WTC11 (cell line): ENCODE results near the gene CBY3.
"Not testable (repeated sequence)": the region's sequence is repeated elsewhere in the genome, so short reads cannot be mapped to it uniquely, and the experiment has no call there.

Experiments
- CTCF ChIP-seq: fragments of 200-600 bp; IDR thresholded peaks from 2 replicates; pipeline ENCODE4 v1.8.0; 2022; ENCODE audit warnings: antibody characterized with exemption
- IRF2 ChIP-seq: sonication (generic); formaldehyde crosslinking; IDR thresholded peaks from 2 replicates; pipeline ENCODE4 v1.8.0; 2022; ENCODE audit warnings: low read depth, missing genetic modification reagents, borderline replicate concordance
- JUN ChIP-seq: sonication (generic); formaldehyde crosslinking; IDR thresholded peaks from 2 replicates; pipeline ENCODE4 v1.8.0; 2023; ENCODE audit warnings: mild to moderate bottlenecking, missing genetic modification reagents
- KAT7 ChIP-seq: sonication (generic); formaldehyde crosslinking; IDR thresholded peaks from 2 replicates; pipeline ENCODE4 v1.8.1; 2023; ENCODE audit warnings: missing genetic modification reagents, mild to moderate bottlenecking, borderline replicate concordance
- MXD4 ChIP-seq: fragments of 250-450 bp; sonication (Bioruptor Pico); IDR thresholded peaks from 2 replicates; pipeline ENCODE4 v1.8.0; 2021; ENCODE audit warnings: mild to moderate bottlenecking, moderate library complexity, borderline replicate concordance
- PREB ChIP-seq: sonication (generic); formaldehyde crosslinking; IDR thresholded peaks from 2 replicates; pipeline ENCODE4 v1.8.1; 2022; ENCODE audit warnings: mild to moderate bottlenecking, missing genetic modification reagents, moderate library complexity, borderline replicate concordance
- STAT6 ChIP-seq: sonication (generic); formaldehyde crosslinking; conservative IDR thresholded peaks from 2 replicates; pipeline ENCODE4 v1.8.1; 2023; ENCODE audit warnings: mild to moderate bottlenecking, low read depth, missing genetic modification reagents, moderate library complexity

- TF ChIP-seq STAT6 (CRISPR knock-in tag); CTCF; PREB (CRISPR knock-in tag); MXD4; JUN (CRISPR knock-in tag); IRF2 (CRISPR knock-in tag); KAT7 (CRISPR knock-in tag): not testable (repeated sequence)
Observed at GRCh38 chr5:179649166-179649703, 31.6 kb downstream of the CBY3 start.
